NCI-H510A (cell line): ENCODE measurements around the gene FGGY.

ENCODE experiments used
- DNase-seq: peaks from one replicate; lab custom pipeline; 2025; lab: John Stamatoyannopoulos, UW

Gene FGGY

DNA sequence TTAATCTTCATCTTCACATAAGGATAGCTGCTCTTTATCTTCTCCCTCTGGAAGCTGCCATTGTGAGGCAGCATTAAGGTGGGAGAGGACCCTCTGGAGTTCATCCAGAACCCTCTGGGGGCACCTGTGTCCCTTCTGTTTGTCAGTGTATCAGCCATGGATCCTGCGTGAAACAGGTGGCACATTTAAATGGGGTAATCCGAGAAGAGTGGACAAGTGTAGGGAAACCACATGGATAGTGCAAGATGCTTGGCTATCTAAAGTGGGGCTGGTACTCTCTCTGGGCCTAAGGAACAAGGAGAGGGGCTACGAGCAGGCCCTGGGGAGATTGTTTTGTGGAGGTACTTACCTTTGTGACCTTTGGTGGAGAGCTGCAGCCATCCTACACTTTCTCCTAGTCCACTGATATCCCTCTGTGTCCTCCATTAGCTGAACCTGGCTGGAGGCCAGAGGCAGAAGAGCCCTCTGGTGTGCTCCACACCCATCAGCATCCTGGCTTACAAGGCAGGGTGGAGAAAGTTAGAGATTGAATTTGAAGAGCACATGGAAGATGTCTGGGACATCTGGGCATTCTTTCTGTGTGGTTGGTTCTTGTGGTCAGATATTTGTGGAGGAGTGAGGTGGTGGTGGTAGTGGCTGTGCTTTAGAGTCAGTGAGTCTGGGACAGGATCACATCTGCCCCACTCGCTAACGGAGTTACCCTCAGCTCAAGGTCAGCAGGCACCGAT is 117.7 kb downstream of the FGGY start:
- DNase-seq: no peak

DNA sequence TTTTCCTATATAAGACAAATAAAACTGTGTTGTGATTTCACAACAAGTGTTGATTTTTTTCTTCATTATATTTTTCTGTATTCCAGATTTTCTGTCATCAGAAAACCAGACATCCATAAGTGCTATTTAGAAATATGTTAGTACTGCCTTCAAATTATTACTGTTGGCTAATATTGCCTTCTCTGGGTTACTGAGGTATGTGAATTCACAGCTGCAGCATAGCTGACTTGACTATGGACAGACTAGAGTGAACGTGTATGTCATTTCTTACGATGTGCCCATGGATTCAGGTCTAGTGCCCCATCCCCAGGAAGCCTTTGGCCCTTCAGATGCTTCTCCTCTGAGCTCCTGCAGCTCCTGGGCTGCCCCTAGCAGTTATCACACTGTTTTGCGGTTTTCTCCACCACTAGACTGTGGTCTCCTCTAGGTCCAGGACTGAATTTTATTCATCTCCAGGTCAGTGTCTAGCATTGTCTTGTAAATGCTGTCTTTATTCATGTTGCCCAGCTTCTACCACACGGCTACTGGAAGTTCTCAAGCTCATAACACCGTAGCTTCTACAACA is 118.5 kb downstream of the FGGY start:
- no peak for DNase-seq

DNA sequence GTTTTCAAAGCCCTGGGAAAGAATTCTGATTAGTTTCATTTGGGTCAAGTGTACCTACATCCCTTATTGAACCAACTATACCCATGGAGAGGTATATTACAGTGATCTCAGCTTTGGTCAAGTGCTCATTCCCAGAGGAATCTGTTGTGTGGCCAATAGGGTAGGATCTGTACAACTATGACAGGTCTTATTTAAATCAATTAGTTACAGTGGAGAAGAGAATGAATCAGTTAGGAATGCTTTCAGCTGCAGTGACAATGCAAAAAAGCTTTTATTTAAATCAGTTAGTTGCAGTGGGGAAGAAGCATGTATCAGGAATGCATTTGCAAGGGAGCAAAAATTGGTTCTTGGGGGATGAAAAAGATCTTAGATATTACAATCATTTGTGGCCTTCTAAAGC is 119.0 kb downstream of the FGGY start:
- DNase-seq: no peak

DNA sequence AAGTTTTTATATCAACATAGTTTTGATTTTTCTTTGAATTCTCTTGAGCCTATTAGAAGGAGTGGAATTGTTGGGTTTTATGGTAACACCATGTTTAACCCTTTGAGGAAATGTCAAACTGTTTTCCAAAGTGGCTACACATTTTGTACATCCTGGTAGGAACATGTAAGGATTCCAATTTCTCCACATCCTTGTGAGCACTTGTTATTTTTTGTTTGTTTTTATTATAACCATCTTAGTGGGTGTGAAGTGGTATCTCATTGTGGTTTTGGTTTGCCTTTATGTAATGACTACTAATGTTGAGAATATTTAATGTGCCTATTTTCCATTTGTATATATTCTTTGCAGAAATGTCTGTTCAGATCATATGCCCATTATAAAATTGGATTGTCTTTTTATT is 120.5 kb downstream of the FGGY start:
- no peak for DNase-seq

DNA sequence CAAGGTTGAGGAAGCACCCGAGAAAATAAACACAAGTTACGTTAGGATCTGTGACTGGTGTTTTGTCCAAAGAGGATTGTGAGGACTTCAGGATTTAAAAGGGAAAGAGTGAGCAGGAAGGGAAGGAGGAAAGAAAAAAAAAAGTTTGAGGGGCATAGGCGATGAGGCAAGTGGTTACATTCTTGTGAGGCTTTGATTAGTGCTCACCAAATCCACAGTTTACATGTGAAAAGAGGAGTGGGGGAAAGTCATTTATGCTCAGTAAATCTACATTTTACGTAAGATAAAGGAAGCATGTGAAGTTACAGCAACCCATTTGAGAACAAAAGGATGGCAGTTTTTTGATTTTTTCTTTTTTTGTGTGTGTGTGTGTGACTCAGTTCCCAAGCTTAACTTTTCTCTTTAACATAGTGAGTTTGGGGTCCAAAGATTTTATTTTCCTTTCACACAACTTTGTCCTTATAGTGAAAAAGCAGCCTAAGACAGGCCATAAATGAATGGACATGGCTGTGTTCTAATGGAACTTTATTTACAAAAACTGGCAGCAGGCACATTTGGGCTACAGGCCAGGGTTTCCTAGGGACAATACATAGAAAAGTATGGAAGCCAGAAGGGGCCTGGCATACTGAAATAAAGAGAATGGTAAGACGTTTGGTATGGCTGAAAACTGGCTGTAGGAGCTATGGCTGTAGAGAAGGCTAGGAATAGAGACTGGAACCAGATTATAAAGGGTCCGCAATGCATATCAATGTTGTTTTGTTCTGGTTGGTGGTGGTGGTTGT is 121.7 kb downstream of the FGGY start:
- DNase-seq: no peak

DNA sequence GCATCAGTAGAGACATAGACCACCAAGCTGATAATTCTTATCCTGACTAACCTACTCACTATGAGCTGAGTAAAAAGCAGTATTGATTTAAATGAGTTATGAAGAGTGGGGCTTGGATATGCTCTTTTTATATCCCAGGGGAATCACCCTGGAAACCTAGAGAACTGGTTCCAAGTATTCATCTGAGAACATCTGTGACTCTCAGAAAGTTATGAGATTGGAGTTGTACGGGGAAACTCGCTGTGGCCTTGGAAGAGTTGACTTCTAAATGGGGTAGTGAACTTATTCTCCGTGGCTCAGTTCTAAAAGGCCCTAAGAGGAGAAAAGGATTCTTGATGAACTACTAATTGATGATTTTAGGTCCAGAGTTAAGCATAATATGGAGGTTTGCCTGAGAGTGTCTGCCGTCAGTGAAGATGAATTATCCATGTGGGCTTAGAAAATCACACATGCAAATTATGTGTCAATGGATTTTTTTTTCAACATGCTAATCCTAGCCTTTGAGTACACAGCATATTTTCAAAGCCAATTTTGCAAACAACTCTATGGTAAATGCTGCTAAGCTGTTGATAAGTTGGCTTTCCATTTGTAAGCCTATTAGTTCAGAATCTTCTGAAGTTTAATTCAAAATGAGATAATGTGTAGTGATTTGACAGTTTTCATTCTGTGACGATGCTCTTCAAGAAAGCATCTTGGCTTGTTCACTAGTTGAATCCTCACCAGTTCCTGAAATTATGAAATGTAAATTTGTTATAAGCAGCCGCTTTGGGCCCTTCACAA is 122.7 kb downstream of the FGGY start:
- DNase-seq: no peak

DNA sequence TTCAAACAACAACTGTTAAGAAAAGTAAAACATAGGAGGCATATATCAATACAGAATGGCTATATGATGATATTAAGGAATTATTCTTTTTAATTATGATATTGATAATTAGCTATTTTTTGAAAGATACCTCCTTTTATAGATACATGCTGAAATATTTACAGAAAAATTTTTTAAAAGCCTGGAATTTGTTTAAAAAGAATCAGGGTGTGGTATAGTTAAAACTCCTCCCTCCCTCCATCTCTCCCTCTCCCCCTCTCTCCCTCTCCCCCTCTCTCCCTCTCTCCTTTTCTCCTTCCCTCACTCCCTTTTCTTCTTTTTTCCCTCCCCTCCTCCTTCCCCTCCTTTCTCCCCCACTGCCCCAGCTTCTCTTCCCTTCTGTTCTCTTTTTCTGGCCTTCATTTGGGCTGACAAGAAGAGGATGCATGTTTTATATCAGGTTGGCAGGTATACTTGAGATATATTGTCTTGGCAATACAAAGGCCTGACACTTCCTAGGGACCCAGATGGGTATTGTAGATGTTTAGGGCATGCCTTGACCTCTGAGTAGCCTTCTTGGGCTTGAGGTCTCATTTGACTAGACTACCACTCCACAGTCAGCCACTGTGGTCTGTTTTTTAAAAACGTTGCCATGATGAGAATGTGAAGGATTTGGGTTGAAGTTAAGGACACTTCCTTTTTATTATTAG is 124.5 kb downstream of the FGGY start:
- DNase-seq: no peak

DNA sequence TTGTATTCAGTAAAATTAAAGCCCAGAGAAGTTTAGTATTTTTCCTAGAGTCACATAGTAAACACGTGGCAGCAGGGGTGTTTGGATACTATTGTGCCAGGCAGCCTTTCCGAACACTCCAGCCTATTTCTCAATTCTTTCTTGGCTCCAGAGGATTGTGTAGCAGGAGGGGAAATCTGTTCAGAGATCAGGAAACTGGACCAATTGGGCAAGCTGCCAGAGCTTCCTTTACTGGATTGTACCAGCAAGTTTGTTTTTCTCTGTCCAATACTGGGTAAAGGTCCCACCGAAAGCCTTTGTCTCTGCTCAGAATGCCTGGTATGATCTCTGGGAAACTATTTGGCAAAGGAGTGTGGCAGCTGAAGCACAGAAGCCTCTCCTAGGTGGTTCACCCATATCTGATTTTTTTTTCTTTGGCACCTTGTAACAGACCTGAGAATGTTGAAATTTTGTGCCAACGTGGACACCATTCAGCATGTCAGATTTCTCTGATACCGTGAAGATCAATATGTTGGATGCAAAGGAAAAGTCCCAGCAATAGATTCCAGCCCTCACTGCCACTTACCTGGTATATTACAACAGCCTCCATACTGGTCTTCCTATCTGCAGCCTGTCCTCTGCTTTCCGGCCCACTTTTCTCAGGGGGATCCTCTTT is 126.2 kb downstream of the FGGY start:
- DNase-seq: no peak

DNA sequence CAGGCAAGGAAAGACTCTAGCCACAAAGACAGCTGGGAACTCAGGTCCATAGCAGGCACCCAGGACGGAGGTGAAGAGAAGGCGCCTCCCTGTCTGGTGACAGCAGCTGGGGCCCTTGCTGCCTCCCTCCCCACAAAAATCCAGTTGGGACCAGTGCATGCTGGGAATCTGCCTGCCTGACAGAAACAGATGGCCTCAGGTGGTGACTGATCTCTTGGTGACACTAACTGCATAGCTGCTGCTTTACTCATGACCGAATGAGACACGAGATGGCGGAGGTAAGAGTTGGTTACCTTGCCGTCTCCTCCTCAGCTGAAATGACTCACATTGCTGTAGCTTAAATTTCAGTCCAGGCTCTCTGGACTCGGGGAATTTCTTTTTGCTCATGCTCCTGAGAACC is 130.3 kb downstream of the FGGY start:
- DNase-seq: no peak

DNA sequence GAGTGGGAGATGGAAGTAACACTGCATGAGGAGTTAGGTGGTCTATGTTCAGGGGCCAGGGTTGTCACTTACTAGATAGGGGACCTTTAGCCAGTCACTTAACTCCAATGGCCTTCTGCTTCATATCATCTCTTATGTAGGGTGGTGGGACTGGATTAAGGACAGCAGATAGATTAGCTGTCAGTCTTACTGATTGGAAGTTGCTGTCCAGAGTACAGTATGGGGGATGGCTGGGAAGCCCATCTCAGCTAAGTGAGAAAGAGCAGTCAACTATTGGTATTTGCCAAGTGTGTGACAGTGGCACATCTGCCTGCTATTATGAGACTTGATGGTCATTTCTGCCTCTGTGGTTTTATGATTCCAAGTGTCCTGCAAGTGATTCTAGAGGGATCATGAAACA is 130.9 kb downstream of the FGGY start:
- DNase-seq: no peak

DNA sequence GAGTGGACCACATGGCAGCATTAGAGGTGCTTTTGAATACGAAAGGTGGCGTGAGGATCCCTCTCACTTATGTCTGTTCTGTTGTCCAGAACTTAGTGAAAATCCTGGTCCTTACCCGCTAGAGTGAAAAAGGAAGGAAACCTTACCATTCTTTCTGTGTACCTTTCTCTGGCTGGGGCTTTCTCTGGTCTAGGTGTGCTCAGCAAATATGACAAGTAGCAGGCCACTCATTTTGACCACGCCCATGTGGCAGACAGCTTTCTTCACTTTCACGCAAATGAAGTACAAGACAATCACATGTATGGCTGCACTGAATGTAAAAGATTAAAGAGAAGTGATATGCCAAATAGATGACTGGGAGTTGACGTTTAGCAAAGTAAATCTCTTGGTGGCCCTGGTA is 131.9 kb downstream of the FGGY start:
- no peak for DNase-seq

DNA sequence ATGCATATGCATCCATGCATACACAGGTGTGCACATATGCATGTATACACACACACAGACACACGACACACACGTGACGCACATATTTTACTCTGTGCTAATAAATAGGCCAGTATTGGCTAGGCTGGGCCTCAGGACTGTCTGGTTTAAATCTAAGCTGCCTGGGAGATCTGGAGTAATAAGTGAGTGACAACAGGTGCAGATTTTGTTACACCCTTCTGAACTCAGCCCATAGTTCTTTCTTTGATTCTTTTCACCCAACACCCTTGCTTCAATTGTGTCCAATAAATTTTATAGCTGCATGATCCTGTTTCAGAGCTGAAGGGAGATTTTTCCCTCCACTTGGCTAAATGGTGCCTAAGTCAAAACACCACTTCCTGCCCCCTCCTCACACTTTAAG is 132.8 kb downstream of the FGGY start:
- no peak for DNase-seq

DNA sequence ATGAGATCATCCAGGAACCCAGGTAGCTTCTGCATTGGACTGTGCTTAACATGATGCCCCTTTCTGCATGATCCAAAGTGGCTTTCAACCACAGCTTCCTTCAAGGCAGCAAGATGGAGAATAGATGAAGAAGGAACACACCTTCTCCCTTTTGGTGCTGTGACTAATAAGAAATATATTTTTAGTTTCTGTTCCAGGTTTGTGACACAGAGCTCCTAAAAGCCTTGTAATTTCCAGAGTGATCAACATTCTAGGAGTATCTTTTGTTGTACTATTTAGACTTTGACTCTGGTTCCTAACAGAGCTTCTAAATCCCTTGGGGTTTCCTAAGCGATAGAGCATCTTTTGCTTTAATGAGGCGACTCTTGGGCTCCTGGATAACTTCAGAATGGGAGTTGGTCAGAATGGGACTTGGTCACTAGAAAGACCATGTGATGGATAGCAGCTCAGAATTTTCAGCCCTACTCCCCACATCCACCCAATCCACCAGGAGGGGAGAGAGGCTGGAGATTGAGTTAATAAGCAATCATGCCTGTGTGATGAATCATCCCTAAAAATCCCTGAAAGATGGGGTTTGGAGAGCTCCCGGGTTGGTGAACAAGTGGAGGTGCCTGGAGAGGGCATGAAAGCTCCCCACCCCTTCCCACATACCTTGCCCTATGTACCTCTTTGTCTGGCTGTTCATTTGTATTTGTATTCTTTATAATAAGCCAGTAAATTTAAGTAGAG is 134.8 kb downstream of the FGGY start:
- DNase-seq: no peak

DNA sequence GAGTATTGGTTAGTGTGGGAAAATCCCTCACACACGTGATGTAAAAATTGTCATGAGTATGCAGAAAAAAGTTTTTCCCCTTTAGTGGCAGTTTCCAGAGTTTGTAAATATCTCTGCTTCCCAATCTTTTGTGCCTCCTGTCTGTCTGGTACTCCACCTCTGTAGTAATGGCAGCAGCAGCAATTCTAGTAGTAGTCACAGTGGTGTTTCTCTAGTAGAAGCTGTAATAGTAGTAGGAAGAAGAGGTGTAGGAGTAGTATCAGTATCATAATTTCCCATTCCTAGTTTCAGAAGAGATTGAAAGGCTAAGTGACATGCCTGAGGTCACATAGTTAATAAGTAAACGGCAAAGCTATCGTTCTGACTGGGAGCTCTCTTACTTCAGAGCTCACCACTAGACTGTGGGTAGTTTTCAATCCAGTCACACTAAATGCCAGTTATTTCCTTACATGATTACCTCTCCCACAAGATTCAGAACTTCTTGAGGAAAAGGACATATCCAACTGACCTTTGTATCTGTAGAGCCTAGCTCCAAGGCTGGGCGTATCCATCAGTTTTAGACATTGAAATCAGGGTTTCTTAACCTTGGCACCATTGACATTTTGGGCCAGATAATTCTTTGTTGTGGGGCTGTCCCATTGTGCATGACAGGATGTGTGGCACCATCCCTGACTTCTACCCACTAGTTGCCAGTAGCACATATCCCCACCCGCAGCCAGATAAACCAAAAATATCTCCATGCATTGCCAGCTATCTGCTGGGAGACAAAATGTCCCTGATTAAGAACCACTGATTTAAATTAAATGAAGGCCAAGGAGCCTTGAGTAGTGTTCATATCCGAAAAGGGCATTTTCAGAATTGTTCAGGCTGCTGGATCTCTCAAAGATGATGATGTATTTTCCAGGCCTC is 135.9 kb downstream of the FGGY start:
- DNase-seq: no peak

DNA sequence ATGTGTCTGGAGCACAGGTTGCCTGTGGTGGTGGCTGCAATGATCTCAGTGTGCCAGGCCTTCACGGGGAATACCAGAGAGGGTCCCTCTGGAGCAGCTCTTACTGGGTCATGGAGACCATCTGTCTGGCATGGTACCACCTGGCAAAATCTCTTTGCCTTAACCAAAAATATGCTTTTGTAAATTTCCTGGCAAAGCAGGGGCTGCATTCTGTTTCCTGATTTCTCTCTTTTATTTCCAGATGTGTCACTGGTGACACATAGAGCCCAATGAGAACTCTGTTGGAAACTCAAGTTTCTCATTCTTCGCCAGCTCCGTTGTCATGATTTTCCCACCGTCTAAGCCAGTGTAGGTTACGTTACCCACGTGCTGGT is 136.5 kb downstream of the FGGY start:
- DNase-seq: no peak

DNA sequence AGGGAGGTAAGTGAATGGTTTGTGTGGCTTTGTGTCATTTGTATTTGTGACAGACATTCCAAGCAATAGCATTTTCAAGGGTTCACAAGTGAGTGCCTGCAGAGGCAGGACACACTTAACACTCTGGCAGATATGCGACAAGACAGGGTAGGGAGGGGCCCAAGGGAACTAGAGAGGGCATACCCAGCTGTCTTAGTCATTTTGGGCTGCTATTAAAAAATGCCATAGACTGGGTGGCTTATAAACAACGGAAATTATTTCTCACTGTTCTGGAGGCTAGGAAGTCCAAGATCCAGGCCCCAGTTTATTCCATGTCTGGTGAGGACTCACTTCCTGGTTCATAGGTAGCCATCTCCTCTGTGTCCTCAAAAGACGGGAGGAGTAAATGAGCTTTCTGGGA is 137.4 kb downstream of the FGGY start:
- no peak for DNase-seq

DNA sequence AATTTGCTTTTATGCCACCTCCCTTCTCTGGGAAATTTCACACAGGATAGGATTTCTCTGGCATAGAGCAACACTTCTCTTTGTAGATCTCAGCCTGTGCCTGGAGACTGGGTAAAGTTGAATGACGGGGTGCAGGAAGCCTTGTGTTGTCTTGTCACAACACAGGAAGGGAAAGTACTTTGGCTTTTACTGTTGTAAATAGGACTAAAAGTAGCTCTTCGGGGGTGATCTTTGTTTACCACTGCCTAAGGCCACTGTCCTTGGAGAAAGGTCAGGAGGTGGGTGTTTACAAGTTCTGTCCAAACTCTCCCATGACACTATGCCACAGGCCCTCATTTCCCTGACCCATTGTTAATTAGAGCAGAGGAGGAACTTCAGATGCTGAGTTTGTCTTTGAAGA is 139.7 kb downstream of the FGGY start:
- no peak for DNase-seq

DNA sequence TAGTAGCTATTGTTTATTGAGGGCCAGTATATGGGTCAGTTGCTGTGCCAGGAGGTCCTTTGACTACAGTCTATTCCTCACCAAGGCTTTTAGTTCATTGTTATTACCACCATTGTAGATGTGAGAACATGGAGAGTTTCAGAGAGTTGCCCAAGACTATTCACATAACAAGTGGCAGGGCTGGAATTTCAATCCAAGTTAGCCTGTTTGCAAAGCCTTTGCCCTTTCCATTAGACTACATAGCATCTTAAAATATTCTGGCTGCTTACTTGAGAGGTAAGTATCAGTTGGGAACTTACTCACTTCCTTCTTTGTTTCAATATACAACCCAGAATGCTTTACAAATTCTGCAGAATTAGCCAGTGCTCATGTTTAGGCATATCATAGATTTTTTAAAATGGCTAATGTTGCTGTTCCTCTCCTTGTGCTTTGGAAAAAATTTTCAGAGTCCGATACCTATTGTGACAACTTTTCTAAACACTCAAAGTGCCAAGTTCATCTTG is 141.2 kb downstream of the FGGY start:
- no peak for DNase-seq

DNA sequence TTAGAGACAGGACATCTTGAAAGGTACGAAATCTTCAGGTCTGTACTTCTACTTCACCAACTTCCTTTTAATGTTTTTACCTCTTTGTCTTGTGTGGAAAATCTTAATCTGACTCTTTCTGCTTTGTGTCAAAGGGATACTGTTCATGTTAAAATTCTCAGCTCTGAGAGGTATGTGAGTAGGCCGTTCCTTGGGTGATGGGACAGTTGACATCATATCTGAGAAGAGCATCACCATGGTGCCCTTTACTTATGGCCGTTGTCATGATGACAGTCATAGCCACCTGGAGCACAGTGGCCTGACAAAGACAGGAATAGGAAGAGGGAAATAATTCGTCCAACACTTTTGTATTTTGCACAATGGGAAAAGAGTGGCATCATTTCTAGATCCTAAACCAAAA is 145.6 kb downstream of the FGGY start:
- DNase-seq: no peak

DNA sequence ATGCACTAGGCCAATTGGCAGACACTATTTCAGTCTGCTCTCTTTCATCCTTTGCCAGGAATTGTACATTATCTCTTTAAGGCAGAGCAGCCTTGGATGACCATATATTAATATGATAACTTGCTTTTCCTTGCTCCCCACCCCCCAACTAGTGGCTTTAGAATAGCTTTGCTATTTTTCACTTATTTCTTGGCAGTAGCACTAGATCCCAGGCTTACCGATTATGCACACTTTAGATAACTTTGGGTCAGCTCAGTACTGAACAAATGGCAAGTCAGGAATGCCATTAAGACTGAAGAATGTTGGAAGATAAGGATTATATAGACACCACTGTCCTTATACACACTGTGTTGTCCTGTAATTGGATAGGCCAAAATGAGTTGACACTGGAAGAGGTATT is 146.4 kb downstream of the FGGY start:
- no peak for DNase-seq
